Measurements from ENCODE around the gene VAMP7. TPM values are rescaled to one million over a fixed set of nuclear protein-coding genes. Genes with fewer than 3 reads are reported as not detected.

VAMP7 gene
- polyA plus RNA-seq, 1 donor from 2014 or later = 43.4 TPM

GRCh38 chrX:155959018-155959587, 78.0 kb downstream of the VAMP7 start:
- Histone ChIP-seq H3K27me3 (ENCODE audit: insufficient read depth, low read depth, low read length) (no peaks in the 10 kb centered on the region), H2AFZ (ENCODE audit: low read depth, low read length) (no peak overlapping the region), H3K9ac (ENCODE audit: low read length) (no peak overlapping the region), H3K4me3 (ENCODE audit: low read length) (no peak overlapping the region), H3K36me3 (ENCODE audit: insufficient read depth, low read length) (no peaks in the 10 kb centered on the region), H3K9me3 (ENCODE audit: low read length) (no peaks in the 10 kb centered on the region), H3K27ac (ENCODE audit: low read length) (no peak overlapping the region), H3K79me2 (replicated peaks; ENCODE audit: insufficient read depth, low read length) (no peaks in the 10 kb centered on the region), H3K4me2 (ENCODE audit: low read length) (no peak overlapping the region), H4K20me1 (ENCODE audit: insufficient read depth) (no peaks in the 10 kb centered on the region), H3F3A (ENCODE audit: insufficient read depth, low read length, poor library complexity, severe bottlenecking) (no peaks in the 10 kb centered on the region), H3K9me2 (ENCODE audit: insufficient read depth, low read length) (no peaks in the 10 kb centered on the region)
- TF ChIP-seq REST (IDR thresholded peaks at IDR 0.05; ENCODE audit: borderline replicate concordance) = no peak
- no peak for TF ChIP-seq EZH2 (IDR thresholded peaks at IDR 0.05; ENCODE audit: borderline replicate concordance, insufficient read depth, low read length, poor library complexity, severe bottlenecking)
- no peak for TF ChIP-seq EP300 (conservative IDR thresholded peaks at IDR 0.05; ENCODE audit: poor library complexity, severe bottlenecking)
- TF ChIP-seq CTCF (IDR thresholded peaks at IDR 0.05; ENCODE audit: poor library complexity, severe bottlenecking) = no peak
- no peak for TF ChIP-seq SMC3 (conservative IDR thresholded peaks at IDR 0.05; ENCODE audit: poor library complexity)
- TF ChIP-seq RAD21 (conservative IDR thresholded peaks at IDR 0.05) = no peak

- no peak for TF ChIP-seq SMC3 (conservative IDR thresholded peaks at IDR 0.05; ENCODE audit: poor library complexity)
- TF ChIP-seq MXI1 (conservative IDR thresholded peaks at IDR 0.05; ENCODE audit: poor library complexity, severe bottlenecking) = no peak
- no peak for TF ChIP-seq CTCF (IDR thresholded peaks at IDR 0.05; ENCODE audit: poor library complexity, severe bottlenecking)
- no peak for TF ChIP-seq RAD21 (conservative IDR thresholded peaks at IDR 0.05)
- no peak for TF ChIP-seq EP300 (conservative IDR thresholded peaks at IDR 0.05; ENCODE audit: poor library complexity, severe bottlenecking)
- no peak for TF ChIP-seq TAF1 (IDR thresholded peaks at IDR 0.05; ENCODE audit: low read depth)
- TF ChIP-seq EZH2 (IDR thresholded peaks at IDR 0.05; ENCODE audit: borderline replicate concordance, insufficient read depth, low read length, poor library complexity, severe bottlenecking) = no peak
- Histone ChIP-seq H3K27me3 (ENCODE audit: insufficient read depth, low read depth, low read length) (no peaks in the 10 kb centered on the region), H2AFZ (ENCODE audit: low read depth, low read length) (no peak overlapping the region), H4K20me1 (ENCODE audit: insufficient read depth) (no peaks in the 10 kb centered on the region), H3K36me3 (ENCODE audit: insufficient read depth, low read length) (no peaks in the 10 kb centered on the region), H3K9ac (ENCODE audit: low read length) (no peak overlapping the region), H3K4me3 (ENCODE audit: low read length) (no peak overlapping the region), H3K9me2 (ENCODE audit: insufficient read depth, low read length) (no peaks in the 10 kb centered on the region), H3K4me2 (ENCODE audit: low read length) (no peak overlapping the region), H3K27ac (ENCODE audit: low read length) (no peak overlapping the region), H3K9me3 (ENCODE audit: low read length) (no peaks in the 10 kb centered on the region), H3F3A (ENCODE audit: insufficient read depth, low read length, poor library complexity, severe bottlenecking) (no peaks in the 10 kb centered on the region), H3K79me2 (replicated peaks; ENCODE audit: insufficient read depth, low read length) (no peaks in the 10 kb centered on the region)
Measured at GRCh38 chrX:155962906-155963305, 81.8 kb downstream of the VAMP7 start.

Data from neural cell (in vitro differentiated cells).